ENCODE measurements around the gene NDUFB3.

The NDUFB3 gene

DNA sequence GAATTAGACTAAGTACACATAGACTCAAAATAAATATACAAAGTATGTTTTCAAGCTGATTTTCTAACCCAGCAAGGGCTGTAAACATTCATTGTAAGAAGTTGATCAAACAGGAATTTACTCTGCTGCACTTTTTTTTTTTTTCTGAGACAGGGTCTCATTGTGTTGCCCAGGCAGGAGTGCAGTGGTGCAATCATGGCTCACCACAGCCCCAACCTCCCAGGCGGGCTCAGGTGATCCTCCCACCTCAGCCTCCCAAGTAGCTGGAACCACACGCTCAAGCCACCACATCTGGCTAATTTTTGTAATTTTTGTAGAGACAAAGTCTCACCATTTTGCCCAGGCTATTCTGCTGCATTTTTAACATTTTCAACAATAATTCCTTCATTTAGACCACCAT lies 35.8 kb downstream of the NDUFB3 start:
- H3K27me3 ChIP-seq (replicated peaks) = no peaks in the 10 kb centered on the region
- in situ Hi-C loops (cut with HindIII; ENCODE audit: low pct_ligation_motif_present, low sequenced_read_pairs) = no loop called here
- H3K36me3 ChIP-seq (replicated peaks) = no peaks in the 10 kb centered on the region
- no peak overlapping the region for H3K4me3 ChIP-seq (ENCODE audit: low read depth, low read length)
- H3K27ac ChIP-seq = no peak overlapping the region
- no peak for DNase-seq
- TF ChIP-seq CTCF (IDR thresholded peaks at IDR 0.05; ENCODE audit: low read depth, low read length, missing control alignments) = no peak

DNA sequence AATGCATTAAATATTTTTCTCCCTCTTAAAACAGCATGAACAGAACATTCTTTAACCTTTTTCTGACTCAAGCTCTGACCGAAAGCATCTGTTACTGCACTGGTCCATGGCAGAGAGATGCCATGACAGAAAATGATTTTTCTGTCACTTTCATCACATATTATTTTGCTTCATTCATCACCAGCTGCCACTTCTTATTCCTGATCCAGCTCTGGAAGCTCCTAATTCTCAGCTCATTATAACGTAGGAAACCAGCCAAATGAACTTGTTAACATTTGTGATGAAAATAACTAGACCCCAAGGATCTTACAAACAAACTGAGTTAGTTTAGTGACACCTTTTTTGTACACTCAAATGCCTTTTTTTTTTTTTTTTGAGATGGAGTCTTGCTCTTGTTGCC lies 36.5 kb downstream of the NDUFB3 start:
- Histone ChIP-seq H3K27me3 (replicated peaks) (no peaks in the 10 kb centered on the region), H3K36me3 (replicated peaks) (no peaks in the 10 kb centered on the region), H3K27ac (no peak overlapping the region), H3K4me3 (ENCODE audit: low read depth, low read length) (no peak overlapping the region)
- DNase-seq = no peak
- no peak for TF ChIP-seq CTCF (IDR thresholded peaks at IDR 0.05; ENCODE audit: low read depth, low read length, missing control alignments)
- in situ Hi-C loops (cut with HindIII; ENCODE audit: low pct_ligation_motif_present, low sequenced_read_pairs) = no loop called here

DNA sequence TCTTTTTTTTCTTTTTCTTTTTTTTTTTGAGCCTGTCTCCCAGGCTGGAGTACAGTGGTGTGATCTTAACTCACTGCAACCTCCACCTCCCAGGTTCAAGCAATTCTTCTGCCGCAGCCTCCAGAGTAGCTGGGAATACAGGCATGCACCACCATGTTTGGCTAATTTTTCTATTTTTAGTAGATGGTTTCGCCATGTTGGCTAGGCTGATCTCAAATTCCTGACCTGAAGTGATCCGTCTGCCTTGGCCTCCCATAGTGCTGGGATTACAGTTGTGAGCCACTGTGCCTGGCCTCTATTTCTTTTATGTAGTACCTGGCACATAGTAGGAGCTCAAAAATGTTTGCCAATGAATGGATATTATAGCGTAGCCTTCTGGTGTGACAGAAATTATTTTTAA lies 37.4 kb downstream of the NDUFB3 start:
- Histone ChIP-seq H3K27ac (no peak overlapping the region), H3K4me3 (ENCODE audit: low read depth, low read length) (no peak overlapping the region), H3K27me3 (replicated peaks) (no peaks in the 10 kb centered on the region), H3K36me3 (replicated peaks) (no peaks in the 10 kb centered on the region)
- in situ Hi-C loops (cut with HindIII; ENCODE audit: low pct_ligation_motif_present, low sequenced_read_pairs) = no loop called here
- DNase-seq = no peak
- no peak for TF ChIP-seq CTCF (IDR thresholded peaks at IDR 0.05; ENCODE audit: low read depth, low read length, missing control alignments)

DNA sequence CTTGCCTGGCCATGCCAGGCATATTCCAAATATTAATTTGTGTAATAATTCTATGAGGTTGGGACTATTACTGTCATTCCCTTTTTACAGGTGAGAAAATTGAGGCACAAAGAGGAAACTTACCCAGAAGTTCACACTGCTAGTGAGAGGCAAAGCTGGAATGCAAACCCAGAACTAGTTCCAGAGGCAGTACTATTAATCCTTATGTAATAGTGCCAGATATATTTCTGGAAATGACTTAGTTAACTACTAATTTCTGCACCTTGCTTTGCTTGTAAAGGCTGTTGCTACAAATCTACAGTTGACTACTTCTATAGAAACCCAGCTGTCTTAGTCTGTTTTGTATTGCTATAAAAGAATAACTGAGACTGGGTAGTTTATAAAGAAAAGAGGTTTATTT lies 38.8 kb downstream of the NDUFB3 start:
- Histone ChIP-seq H3K27me3 (replicated peaks) (no peaks in the 10 kb centered on the region), H3K36me3 (replicated peaks) (no peaks in the 10 kb centered on the region), H3K27ac (no peak overlapping the region), H3K4me3 (ENCODE audit: low read depth, low read length) (no peak overlapping the region)
- no peak for DNase-seq
- in situ Hi-C loops (cut with HindIII; ENCODE audit: low pct_ligation_motif_present, low sequenced_read_pairs) = no loop called here
- no peak for TF ChIP-seq CTCF (IDR thresholded peaks at IDR 0.05; ENCODE audit: low read depth, low read length, missing control alignments)

- Histone ChIP-seq H3K4me3 (ENCODE audit: low read depth, low read length) (no peak overlapping the region), H3K27me3 (replicated peaks) (no peaks in the 10 kb centered on the region), H3K36me3 (replicated peaks) (no peaks in the 10 kb centered on the region), H3K27ac (no peak overlapping the region)
- no peak for DNase-seq
- in situ Hi-C loops (cut with HindIII; ENCODE audit: low pct_ligation_motif_present, low sequenced_read_pairs) = no loop called here
- TF ChIP-seq CTCF (IDR thresholded peaks at IDR 0.05; ENCODE audit: low read depth, low read length, missing control alignments) = no peak
These were observed 39.3 kb downstream of the NDUFB3 start for GRCh38 chr2:201111096-201111495.

DNA sequence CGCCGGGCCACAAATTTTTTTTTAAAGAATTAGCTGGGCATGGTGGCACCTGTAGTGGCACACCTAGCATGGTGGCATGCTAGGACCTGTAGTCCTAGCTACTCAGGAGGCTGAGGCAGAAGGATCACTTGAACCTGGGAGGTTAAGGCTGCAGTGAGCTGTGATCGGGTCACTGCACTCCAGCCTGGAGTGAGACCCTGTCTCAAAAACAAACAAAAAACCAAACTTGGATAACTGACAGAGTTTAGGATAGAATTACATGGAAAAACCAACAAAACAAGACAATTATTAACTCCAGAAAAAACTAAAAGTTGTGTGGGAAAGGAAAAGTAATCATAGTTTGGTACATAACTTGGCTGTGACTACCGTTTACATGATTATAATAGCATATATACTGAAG lies 42.5 kb downstream of the NDUFB3 start:
- no peak for TF ChIP-seq CTCF (IDR thresholded peaks at IDR 0.05; ENCODE audit: low read depth, low read length, missing control alignments)
- Histone ChIP-seq H3K36me3 (replicated peaks) (no peaks in the 10 kb centered on the region), H3K4me3 (ENCODE audit: low read depth, low read length) (no peak overlapping the region), H3K27ac (no peak overlapping the region), H3K27me3 (replicated peaks) (no peaks in the 10 kb centered on the region)
- in situ Hi-C loops (cut with HindIII; ENCODE audit: low pct_ligation_motif_present, low sequenced_read_pairs) = no loop called here
- no peak for DNase-seq
